ENCODE data around the gene TIAL1. TPM values are rescaled to one million over a fixed set of nuclear protein-coding genes. Genes with fewer than 3 reads are reported as not detected.
"Not testable (repeated sequence)": the region's sequence is repeated elsewhere in the genome, so short reads cannot be mapped to it uniquely, and the experiment has no call there.

TIAL1 gene
- total RNA-seq, 3 donors from 2014 or later = 177 TPM

DNA sequence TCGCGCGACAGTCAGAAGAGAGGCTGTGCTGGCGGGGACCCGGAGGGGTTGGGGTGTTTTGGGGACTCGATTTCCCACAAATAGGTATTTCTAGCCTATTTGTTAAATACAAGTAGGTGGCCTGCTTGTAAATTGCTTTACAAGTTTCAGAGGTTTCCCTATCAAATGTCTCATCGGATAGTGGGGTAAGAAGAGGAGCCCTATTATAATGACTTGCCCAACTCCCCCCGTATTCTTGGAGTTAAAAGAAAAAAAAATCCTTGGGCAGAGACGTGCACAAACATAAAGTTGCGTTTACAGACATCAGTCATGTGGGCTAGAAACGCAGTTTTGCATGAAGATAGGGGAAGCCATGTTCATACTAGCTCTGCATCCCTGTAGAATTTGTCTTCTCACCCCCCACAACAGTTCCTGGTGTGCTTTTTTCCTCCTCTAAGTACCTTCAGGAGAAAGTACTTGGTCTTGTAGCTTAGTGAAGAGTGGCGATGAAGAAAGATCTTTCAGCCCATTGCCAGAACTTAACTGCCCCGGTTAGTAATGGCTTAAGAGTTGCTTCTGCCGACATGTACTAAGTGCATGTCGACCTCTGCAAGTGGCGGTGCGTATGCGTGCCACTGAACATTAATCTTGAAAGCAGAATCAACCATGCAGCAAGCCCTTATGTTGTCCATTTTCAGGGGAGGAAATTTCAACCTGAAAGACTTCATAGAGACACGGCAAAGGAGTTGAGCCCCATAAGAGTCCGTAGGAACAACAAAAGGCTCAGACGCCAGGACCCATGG lies 832 bp upstream of the TIAL1 start:
- ATAC-seq = no peak
- peaks cover 39% of the 10 kb centered on the region for H3K4me1 Mint-ChIP-seq (ENCODE audit: low read depth)
- H3K27me3 Mint-ChIP-seq (ENCODE audit: low read depth) = no peaks in the 10 kb centered on the region
- peaks cover 17% of the 10 kb centered on the region for H3K36me3 Mint-ChIP-seq (ENCODE audit: insufficient read depth)
- no peak for DNase-seq
- H3K4me3 Mint-ChIP-seq = peak overlapping the region; percentile 94
- H3K9me3 Mint-ChIP-seq = no peaks in the 10 kb centered on the region

DNA sequence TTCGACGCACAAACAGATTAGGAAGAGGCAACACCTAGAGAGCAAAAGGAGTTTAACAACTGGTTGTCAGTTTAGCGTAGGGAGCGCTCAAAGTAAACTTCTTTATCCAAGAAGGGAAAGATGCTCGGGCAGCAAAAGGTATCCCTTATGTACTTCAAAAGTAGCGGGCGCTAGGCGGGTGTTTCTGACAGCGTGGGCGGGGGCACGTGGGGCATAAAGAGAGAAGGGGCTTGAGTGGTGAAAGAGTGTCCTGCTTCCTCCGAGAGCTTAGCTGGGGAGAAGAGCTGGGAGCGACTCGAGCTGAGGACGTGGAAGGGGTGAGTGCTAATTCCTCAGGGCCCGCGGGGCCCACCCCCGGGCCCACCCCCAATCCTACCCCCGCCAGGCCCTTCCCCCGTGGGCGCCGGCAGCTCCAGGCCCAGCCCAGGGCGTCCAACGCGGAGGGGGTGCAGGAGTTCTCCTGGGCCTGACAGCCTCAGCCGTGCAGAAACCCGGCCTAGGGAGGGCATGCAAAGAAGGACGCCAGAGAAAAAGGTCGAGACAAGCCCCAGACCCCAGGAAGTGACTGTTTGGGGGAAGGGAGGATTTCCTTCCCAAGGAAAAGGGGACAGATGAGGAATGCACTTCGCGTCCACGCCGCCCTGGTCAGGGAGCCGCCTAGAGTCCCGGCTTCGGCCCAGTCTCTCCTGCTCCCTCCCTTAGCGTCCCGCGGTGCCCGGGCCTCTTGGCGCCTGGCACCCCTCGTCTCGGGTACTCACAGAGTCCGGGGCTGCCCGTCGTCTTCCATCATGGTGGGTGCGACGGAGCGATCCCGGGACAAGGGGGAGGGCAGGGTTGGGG lies 868 bp downstream of the TIAL1 start:
- ATAC-seq = peak; percentile 41 to 44
- Mint-ChIP-seq H3K27me3 (ENCODE audit: low read depth) (no peaks in the 10 kb centered on the region), H3K4me1 (ENCODE audit: low read depth) (peaks cover 53% of the 10 kb centered on the region), H3K9me3 (no peaks in the 10 kb centered on the region), H3K4me3 (peak overlapping the region; percentile 94), H3K36me3 (ENCODE audit: insufficient read depth) (peaks cover 20% of the 10 kb centered on the region)
- DNase-seq = peak; percentile 60

DNA sequence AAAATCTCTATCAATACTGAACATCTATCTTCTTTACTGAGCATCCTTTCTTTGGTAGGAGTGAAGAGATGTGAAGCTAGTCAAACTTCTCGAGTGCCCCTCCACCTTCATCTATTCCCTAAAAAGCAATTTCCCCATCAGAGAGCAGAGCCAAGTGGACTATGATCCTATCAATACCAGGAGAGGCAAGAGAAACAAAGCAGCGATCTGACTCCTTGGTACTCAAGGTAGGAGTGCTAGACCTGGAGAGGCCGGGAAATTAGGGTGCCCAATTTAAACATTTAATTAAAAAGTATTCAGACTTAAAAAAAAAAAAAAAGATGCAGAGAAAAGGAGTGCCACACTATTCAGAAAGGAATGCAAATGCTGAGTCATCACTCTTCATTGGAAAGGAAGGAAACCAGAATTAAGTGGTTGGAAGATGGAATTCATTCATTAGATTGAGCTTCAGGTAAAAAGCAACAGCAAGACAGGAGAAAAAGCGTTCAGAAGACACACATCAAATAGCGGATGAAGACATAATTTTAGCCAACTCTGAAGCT lies 1.6 kb downstream of the TIAL1 start:
- ATAC-seq = no peak
- no peaks in the 10 kb centered on the region for H3K9me3 Mint-ChIP-seq
- no peaks in the 10 kb centered on the region for H3K27me3 Mint-ChIP-seq (ENCODE audit: low read depth)
- peak overlapping the region; percentile 94 for H3K4me3 Mint-ChIP-seq
- H3K4me1 Mint-ChIP-seq (ENCODE audit: low read depth) = peaks cover 53% of the 10 kb centered on the region
- H3K36me3 Mint-ChIP-seq (ENCODE audit: insufficient read depth) = peaks cover 20% of the 10 kb centered on the region
- DNase-seq = no peak

DNA sequence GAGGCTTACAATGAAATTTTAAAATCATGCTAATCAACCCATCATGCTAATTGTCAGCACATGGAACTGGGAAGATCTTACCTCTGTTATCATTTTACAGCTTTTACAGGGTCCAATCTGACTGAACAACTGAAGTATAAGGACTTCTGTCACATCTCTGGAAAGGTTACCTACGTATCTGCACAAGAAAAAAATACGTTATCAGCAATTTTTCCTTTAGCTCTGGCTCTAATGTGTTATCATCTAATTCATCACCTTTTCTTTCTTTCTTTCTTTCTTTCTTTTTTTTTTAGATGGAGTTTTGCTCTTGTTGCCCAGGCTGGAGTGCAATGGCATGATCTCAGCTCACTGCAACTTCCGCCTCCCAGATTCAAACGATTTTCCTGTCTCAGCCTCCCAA lies 8.7 kb downstream of the TIAL1 start:
- Mint-ChIP-seq H3K4me3 (no peak overlapping the region), H3K9me3 (no peaks in the 10 kb centered on the region)
- DNase-seq = no peak

DNA sequence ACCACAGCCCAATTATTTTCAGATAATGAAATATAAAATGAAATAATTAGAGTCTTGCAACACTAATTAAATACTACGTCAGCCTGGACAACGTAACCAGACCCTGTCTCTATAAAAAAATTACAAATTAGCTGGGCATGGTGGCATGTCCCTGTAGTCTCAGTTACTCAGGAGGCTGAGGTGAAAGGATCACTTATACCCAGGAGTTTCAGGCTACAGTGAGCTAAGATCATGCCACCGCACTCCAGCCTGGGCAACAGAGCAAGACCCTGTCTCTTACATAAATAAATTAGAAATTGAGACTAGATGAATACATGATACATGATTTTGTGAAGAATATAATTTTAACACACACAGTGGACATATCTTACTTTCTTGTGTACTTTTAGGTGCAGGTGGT lies 18.4 kb downstream of the TIAL1 start:
- Mint-ChIP-seq H3K36me3 (ENCODE audit: insufficient read depth) (peaks cover 45% of the 10 kb centered on the region), H3K4me1 (ENCODE audit: low read depth) (peaks cover 29% of the 10 kb centered on the region), H3K27me3 (ENCODE audit: low read depth) (no peaks in the 10 kb centered on the region), H3K9me3 (no peaks in the 10 kb centered on the region), H3K4me3 (no peak overlapping the region)
- DNase-seq (no peak), ATAC-seq (no peak)

More for the DNA sequence above, 8.7 kb downstream of the TIAL1 start:
- ATAC-seq = no peak
- Mint-ChIP-seq H3K36me3 (ENCODE audit: insufficient read depth) (peaks cover 9% of the 10 kb centered on the region), H3K27me3 (ENCODE audit: low read depth) (no peaks in the 10 kb centered on the region), H3K4me1 (ENCODE audit: low read depth) (peaks cover 36% of the 10 kb centered on the region)

DNA sequence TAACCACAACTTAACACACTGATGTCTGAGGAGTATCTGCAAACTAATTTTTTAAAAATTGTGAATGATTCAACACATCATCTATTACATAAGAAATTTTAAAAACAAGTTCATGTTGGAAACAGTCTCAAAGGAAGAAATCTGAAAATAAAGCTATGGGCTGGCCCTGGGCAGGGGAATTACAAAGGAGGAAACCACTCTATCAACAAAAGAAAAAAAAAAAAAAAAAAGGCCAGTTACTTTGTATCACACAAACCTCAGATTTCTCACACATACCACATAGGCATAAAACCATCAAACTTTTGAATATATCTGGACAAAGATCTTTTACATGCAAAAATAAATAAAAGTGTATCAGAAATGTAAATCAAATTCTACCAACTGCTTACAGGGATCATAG lies 20.8 kb downstream of the TIAL1 start:
- no peak overlapping the region for H3K4me3 Mint-ChIP-seq

DNA sequence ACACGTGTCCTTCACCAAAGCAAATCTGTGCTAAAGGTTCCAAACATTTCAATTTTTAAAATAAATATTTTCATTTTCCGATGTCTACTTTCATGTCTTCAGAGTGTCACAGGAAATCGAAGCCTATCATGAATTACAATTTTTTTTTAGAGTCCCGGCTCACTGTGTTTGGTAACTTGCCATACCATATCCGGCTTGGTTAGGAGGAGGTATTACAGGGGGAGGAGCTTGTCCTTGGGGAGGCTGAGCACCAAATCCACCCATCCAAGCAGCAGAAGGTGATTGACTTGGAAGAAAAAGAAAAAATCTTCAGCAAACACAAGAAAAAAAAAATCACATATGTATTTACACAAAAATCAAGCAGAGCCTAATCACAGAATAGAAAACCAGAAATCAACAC lies 21.3 kb downstream of the TIAL1 start:
- Mint-ChIP-seq H3K36me3 (ENCODE audit: insufficient read depth) (peaks cover 39% of the 10 kb centered on the region), H3K27me3 (ENCODE audit: low read depth) (no peaks in the 10 kb centered on the region), H3K4me1 (ENCODE audit: low read depth) (peaks cover 17% of the 10 kb centered on the region), H3K4me3 (no peak overlapping the region), H3K9me3 (no peaks in the 10 kb centered on the region)
- ATAC-seq (peak in 1 of 2 donors; percentile 77), DNase-seq (no peak)

More for the DNA sequence above, 20.8 kb downstream of the TIAL1 start:
- Mint-ChIP-seq H3K9me3 (no peaks in the 10 kb centered on the region), H3K27me3 (ENCODE audit: low read depth) (no peaks in the 10 kb centered on the region), H3K4me1 (ENCODE audit: low read depth) (peaks cover 17% of the 10 kb centered on the region), H3K36me3 (ENCODE audit: insufficient read depth) (peaks cover 39% of the 10 kb centered on the region)
- DNase-seq (no peak), ATAC-seq (no peak)

DNA sequence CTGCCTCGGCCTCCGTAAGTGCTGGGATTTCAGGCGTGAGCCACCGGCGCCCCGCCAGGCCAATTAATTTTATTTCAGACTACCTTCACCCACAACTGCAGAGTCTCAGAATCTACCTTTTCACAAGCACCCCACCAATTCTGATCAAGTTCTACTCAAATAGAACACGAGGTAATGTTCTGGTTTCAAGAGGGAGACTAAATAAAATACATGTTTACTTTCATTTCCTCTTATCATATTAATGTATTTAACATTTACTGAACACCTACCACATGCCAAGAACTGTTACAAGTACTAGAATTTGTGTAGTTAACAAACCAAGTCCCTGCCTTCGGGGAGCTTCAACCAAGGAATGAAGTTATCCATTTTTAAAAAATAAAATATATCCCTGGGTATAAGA lies 28.8 kb downstream of the TIAL1 start:
- Mint-ChIP-seq H3K4me3 (no peak overlapping the region), H3K27me3 (ENCODE audit: low read depth) (no peaks in the 10 kb centered on the region), H3K36me3 (ENCODE audit: insufficient read depth) (peaks cover 2% of the 10 kb centered on the region), H3K4me1 (ENCODE audit: low read depth) (no peaks in the 10 kb centered on the region), H3K9me3 (no peaks in the 10 kb centered on the region)
- ATAC-seq (no peak), DNase-seq (no peak)

DNA sequence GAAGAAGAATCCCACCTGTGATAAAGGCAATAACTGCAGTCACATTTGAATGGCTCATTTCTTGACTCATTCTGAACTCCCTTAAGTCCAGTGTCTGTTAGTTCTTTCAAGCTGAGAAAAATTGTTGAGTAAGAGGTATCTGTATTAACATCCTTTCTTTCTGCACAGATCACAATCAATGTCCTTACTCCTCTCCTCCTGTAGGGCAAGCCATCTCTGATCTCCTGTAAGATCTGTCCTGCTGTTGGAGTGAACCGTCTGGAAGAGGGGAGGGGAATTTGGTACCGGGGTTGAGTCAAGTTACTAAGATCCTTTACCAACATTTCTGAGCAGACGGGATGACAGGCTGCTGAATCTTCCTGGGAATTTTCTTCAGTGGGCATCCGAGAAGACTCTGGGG lies 34.7 kb downstream of the TIAL1 start:
- Mint-ChIP-seq H3K4me1 (ENCODE audit: low read depth) (no peaks in the 10 kb centered on the region), H3K27me3 (ENCODE audit: low read depth) (no peaks in the 10 kb centered on the region), H3K4me3 (no peak overlapping the region), H3K36me3 (ENCODE audit: insufficient read depth) (no peaks in the 10 kb centered on the region), H3K9me3 (no peaks in the 10 kb centered on the region)
- no peak for DNase-seq
- ATAC-seq = no peak

DNA sequence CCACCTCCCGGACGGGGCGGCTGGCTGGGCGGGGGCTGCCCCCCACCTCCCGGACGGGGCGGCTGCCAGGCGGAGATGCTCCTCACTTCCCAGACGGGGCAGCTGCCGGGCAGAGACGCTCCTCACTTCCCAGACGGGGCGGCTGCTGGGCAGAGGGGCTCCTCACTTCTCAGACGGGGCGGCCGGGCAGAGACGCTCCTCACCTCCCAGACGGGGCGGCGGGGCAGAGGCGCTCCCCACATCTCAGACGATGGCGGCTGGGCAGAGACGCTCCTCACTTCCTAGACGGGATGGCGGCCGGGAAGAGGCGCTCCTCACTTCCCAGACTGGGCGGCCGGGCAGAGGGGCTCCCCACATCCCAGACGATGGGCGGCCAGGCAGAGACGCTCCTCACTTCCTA lies 37.3 kb downstream of the TIAL1 start:
- not testable (repeated sequence) for H3K27me3 Mint-ChIP-seq (ENCODE audit: low read depth); ATAC-seq; H3K4me1 Mint-ChIP-seq (ENCODE audit: low read depth); DNase-seq; H3K4me3 Mint-ChIP-seq; H3K9me3 Mint-ChIP-seq; H3K36me3 Mint-ChIP-seq (ENCODE audit: insufficient read depth)

DNA sequence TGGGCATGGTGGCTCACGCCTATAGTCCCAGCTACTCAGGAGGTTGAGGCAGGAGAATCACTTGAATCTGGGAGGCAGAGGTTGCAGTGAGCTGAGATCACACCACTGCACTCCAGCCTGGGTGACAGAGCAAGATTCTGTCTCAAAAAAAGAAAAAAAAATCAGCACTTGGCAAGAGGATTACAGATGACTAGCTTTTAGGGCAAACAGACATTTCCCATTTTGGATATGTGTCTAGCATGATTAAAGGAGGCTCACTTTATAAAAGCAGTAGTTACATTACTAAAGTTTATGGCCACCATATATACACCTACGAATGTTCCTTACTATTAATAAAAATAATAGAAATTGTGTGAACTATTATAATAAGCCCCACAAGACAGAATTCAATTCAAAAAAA lies 40.7 kb downstream of the TIAL1 start:
- not testable (repeated sequence) for DNase-seq; H3K4me3 Mint-ChIP-seq; H3K27me3 Mint-ChIP-seq (ENCODE audit: low read depth); H3K4me1 Mint-ChIP-seq (ENCODE audit: low read depth); H3K9me3 Mint-ChIP-seq; ATAC-seq; H3K36me3 Mint-ChIP-seq (ENCODE audit: insufficient read depth)

DNA sequence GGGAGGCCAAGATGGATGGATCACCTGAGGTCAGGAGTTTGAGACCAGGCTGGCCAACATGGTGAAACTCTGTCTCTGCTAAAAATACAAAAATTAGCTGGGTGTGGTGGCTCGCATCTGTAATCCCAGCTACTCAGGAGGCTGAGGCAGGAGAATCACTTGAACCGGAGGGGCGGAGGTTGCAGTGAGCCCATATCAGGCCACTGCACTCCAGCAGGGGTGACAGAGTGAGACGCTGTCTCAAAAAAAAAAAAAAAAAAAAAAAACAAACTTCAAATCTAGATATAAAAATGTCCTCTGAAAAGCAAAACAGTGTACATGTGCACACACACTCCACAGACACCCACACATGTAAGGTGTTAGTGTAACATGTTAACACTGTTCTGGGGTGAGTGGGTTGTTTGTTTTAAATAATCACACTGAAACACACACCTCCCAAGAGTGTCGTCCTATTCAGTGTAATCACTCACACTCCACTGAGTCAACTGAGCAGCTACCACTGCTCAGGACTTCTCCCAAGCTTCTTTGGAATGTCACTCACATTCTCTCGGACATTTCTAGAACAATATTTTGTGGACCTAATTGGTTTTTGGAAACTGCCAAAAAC lies 41.5 kb downstream of the TIAL1 start:
- Mint-ChIP-seq H3K27me3 (ENCODE audit: low read depth) (no peaks in the 10 kb centered on the region), H3K9me3 (no peaks in the 10 kb centered on the region), H3K36me3 (ENCODE audit: insufficient read depth) (no peaks in the 10 kb centered on the region), H3K4me3 (no peak overlapping the region), H3K4me1 (ENCODE audit: low read depth) (no peaks in the 10 kb centered on the region)
- no peak for ATAC-seq
- DNase-seq = no peak

DNA sequence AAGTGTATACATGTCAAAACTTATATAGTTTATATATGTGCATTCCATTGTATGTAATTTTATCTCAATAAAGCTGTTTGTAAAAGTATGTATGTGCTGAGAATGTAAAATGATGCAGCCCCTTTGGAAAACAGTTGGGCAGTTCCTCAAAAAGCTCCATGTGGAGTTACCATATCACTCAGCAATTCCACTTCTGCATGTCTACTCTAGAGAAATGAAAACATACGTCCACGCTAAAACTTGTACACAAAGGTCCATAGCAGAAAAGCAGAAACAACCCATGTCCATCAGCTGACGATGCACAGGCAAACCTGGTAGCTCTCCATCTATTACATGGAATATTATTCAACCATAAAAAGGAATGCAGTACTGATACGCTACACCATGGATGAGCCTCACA lies 45.9 kb downstream of the TIAL1 start:
- DNase-seq = no peak
- no peak for ATAC-seq
- Mint-ChIP-seq H3K4me3 (no peak overlapping the region), H3K4me1 (ENCODE audit: low read depth) (no peaks in the 10 kb centered on the region), H3K27me3 (ENCODE audit: low read depth) (peaks cover 4% of the 10 kb centered on the region), H3K9me3 (no peaks in the 10 kb centered on the region), H3K36me3 (ENCODE audit: insufficient read depth) (no peaks in the 10 kb centered on the region)

DNA sequence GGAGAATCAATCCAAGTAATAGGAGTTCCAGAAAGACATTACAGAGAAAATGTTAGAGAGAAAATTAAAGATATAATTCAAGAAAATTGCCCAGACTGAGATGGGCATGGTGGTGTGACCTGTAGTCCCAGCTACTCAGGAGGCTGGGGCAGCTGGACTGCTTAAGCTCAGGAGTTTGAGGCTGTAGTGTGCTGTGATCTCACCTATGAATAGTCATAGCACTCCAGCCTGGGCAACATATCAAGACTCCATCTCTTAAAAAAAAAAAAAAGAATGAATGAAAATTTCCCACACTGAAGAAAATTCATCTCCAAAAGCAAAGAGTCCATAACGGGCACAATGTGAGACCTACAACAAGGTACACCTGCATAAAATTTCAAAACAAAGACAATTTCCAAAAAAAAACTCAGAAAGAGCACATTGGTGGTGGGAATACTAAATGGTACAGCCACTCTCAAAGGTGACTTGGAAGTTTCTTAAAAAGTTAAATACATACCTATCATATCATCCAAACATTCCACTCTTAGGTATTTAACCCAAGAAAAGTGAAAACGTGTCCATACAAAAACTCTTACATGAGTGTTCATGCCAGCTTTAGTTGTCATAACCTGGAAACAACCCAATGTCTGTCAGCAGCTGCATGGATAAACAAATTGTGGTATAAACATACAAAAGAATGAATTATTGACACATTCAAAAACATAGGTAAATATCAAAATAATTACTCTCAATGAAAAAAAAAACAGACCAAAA lies 47.3 kb downstream of the TIAL1 start:
- Mint-ChIP-seq H3K4me1 (ENCODE audit: low read depth) (no peaks in the 10 kb centered on the region), H3K9me3 (no peaks in the 10 kb centered on the region), H3K4me3 (no peak overlapping the region), H3K27me3 (ENCODE audit: low read depth) (peaks cover 4% of the 10 kb centered on the region), H3K36me3 (ENCODE audit: insufficient read depth) (no peaks in the 10 kb centered on the region)
- no peak for DNase-seq
- no peak for ATAC-seq

Data from activated T-cell treated with anti-CD3 and anti-CD28 coated beads, Interleukin-2, amount 50 U/mL, for 4 hours (primary cell).